ENCODE results near the gene NPEPL1. TPM values are rescaled to one million over a fixed set of nuclear protein-coding genes. Genes with fewer than 3 reads are reported as not detected.
"Not testable (repeated sequence)": the region's sequence is repeated elsewhere in the genome, so short reads cannot be mapped to it uniquely, and the experiment has no call there.

NPEPL1 gene
- total RNA-seq, 2 experiments from 2014 or later, result 29.1 to 30.7 TPM

DNA sequence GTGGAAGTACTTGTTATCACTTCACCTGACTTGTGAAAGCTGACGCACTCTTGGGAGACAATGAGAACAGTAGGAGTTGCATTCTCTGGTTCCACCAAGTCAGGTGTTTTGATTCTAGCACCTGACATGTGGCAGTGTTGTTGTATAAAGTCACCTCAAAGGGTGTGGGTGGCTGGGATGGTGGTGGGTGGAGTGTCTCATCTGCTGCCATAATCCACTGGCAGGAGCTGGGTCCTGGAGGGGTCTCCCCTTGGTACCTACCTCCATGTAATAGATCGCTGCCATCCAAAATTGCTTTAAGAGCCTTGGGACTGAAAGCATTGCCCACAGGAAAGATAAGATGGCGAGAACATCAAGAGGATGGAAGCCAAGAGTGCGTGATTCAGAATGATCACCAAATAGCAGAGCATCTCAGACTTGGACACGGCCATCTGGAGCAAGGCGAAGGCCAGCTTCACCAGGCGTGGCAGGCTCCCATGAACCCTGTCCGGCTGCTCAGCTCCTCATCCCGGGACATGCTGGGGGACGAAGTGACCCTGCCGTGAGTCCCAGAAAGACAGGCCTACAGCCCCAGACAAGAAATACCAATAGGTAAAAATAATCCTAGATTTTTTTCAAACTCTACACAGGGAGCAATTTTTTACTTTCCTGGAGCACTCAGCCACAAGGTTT lies 56.6 kb downstream of the NPEPL1 start:
- H3K4me3 Mint-ChIP-seq, result no peak overlapping the region
- POLR2A ChIA-PET, result no interaction called here
- CTCF ChIA-PET, result interaction anchor here (0.6 kb wide), 1 partner anchor 121 kb away, joined by 3 read pairs; no protein-coding TSS in a partner anchor

DNA sequence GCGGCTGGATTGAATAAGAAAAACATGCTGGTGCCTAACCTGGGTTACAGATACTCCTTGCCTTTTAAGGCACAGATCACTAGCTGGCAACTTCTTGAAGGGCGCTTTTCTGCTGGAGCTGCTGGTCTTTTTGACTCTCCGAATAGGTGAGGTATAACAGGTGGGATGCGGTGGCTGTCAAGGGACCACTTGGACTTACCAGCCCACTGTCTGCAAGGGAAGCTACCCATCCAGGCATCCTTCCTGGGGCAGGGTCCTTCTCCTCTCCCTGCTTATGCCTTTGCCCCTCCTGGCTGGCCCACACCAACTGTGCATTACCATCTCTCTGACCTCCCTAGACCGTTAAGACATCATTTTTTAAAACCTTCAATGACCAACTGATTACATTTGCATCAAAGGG lies 57.4 kb downstream of the NPEPL1 start:
- POLR2A ChIA-PET, result no interaction called here
- Mint-ChIP-seq H3K36me3 (ENCODE audit: low read depth) (no peaks in the 10 kb centered on the region), H3K4me3 (no peak overlapping the region), H3K27ac (no peak overlapping the region), H3K4me1 (no peaks in the 10 kb centered on the region), H3K9me3 (no peaks in the 10 kb centered on the region), H3K27me3 (peaks cover 21% of the 10 kb centered on the region)
- CTCF ChIA-PET, result interaction anchor here (0.6 kb wide), 1 partner anchor 120 kb away, joined by 3 read pairs; no protein-coding TSS in a partner anchor
- DNase-seq, result no peak

More for the DNA sequence above, 56.6 kb downstream of the NPEPL1 start:
- Mint-ChIP-seq H3K9me3 (no peaks in the 10 kb centered on the region), H3K4me1 (no peaks in the 10 kb centered on the region), H3K27me3 (peaks cover 21% of the 10 kb centered on the region), H3K36me3 (ENCODE audit: low read depth) (no peaks in the 10 kb centered on the region), H3K27ac (no peak overlapping the region)
- DNase-seq, result no peak

DNA sequence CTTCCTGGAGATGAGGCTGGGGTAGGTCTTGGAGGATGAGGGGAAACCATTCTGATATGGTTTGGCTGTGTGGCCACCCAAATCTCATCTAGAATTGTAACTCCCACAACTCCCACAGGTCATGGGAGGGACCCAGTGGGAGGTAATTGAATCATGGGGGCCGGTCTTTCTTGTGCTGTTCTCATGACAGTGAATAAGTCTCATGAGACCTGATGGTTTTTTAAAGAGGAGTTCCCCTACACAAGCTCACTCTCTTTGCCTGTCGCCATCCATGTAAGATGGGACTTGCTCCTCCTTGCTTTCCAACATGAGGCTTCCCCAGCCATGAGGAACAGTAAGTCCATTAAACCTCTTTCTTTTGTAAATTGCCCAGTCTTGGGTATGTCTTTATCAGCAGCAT lies 58.1 kb downstream of the NPEPL1 start:
- H3K36me3 Mint-ChIP-seq (ENCODE audit: low read depth); H3K4me3 Mint-ChIP-seq; H3K9me3 Mint-ChIP-seq; CTCF ChIA-PET; H3K27ac Mint-ChIP-seq; POLR2A ChIA-PET; H3K4me1 Mint-ChIP-seq; DNase-seq: not testable (repeated sequence)
- peaks cover 20% of the 10 kb centered on the region for H3K27me3 Mint-ChIP-seq

DNA sequence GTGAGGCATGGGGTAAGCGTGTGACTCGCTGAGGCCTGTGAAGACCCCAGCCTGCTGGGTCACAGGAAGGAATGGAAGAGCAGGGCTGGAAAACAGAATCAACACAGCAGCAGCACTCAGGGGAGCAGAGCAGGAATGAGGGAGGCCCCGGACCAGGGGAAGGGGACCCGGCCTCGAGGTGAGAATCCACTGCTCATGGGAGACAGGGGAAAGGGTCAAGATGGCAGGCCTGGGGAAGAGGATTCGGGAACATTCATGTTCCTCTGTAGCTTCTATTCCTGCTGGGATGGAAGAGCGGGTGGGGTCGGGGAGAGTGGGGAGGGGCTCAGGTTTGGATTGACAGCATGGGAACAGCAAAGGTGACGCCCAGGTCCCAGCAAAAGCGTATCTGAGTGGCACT lies 59.4 kb downstream of the NPEPL1 start:
- ChIA-PET CTCF (no interaction called here), POLR2A (no interaction called here)
- H3K27me3 Mint-ChIP-seq, result peaks cover 15% of the 10 kb centered on the region
- H3K4me3 Mint-ChIP-seq, result no peak overlapping the region
- H3K36me3 Mint-ChIP-seq (ENCODE audit: low read depth), result no peaks in the 10 kb centered on the region
- no peaks in the 10 kb centered on the region for H3K4me1 Mint-ChIP-seq
- DNase-seq, result no peak
- H3K27ac Mint-ChIP-seq, result no peak overlapping the region
- H3K9me3 Mint-ChIP-seq, result no peaks in the 10 kb centered on the region

DNA sequence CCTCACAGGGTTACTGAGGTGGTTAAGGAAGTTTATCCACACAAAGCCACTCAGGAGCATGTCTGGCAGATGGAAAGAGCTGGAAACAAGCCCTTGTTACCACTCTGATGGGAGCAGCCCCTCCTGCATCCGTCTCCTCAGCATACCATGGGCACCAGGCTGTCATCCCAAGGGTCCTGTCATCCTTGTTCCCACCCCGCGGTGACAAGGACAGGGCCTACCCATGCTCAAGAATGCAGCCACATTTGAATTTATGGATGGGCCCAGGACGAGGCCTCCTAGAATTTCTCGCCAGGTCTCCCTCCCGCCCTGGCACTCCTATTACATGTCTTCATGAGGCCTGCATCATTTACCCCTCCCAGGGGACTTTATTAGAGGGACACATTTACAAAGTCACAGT lies 60.0 kb downstream of the NPEPL1 start:
- CTCF ChIA-PET, result no interaction called here
- POLR2A ChIA-PET, result no interaction called here
- Mint-ChIP-seq H3K9me3 (no peaks in the 10 kb centered on the region), H3K27ac (no peak overlapping the region), H3K4me1 (no peaks in the 10 kb centered on the region), H3K4me3 (no peak overlapping the region), H3K36me3 (ENCODE audit: low read depth) (no peaks in the 10 kb centered on the region), H3K27me3 (peaks cover 15% of the 10 kb centered on the region)
- no peak for DNase-seq

DNA sequence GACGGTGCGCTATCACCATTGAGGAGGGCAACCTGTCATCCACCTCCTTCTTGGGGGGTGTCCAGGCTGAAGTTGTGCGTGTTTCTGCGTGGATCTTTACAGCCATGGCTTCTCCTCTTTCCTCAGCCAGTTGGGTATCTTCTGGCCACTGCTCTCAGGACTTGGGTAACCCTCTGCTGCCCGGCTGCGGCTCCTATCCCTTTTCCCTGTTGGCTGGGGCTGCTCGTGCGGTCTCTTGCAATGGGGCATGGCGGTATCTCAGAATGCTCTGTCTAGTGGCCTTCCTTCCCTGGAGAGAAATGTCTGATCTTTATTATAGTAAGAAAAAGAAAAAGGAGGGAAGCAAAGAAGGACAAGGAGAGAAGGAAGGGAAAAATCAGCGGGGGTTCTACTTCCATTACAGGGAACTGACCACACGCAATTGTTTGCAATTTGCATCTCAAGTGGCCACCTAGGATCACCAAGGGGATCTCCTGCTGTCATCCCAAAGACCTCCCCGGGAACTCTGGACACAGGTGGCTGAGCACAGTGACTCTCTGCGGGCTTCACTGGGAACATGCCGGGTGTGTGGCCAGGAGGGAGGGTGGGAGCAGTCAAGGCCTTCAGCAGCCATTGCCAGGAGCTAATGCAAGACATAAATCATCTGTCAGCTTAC lies 60.8 kb downstream of the NPEPL1 start:
- POLR2A ChIA-PET, result no interaction called here
- Mint-ChIP-seq H3K4me1 (no peaks in the 10 kb centered on the region), H3K9me3 (no peaks in the 10 kb centered on the region), H3K27me3 (peaks cover 13% of the 10 kb centered on the region), H3K36me3 (ENCODE audit: low read depth) (no peaks in the 10 kb centered on the region), H3K4me3 (no peak overlapping the region), H3K27ac (no peak overlapping the region)
- CTCF ChIA-PET, result no interaction called here
- no peak for DNase-seq

DNA sequence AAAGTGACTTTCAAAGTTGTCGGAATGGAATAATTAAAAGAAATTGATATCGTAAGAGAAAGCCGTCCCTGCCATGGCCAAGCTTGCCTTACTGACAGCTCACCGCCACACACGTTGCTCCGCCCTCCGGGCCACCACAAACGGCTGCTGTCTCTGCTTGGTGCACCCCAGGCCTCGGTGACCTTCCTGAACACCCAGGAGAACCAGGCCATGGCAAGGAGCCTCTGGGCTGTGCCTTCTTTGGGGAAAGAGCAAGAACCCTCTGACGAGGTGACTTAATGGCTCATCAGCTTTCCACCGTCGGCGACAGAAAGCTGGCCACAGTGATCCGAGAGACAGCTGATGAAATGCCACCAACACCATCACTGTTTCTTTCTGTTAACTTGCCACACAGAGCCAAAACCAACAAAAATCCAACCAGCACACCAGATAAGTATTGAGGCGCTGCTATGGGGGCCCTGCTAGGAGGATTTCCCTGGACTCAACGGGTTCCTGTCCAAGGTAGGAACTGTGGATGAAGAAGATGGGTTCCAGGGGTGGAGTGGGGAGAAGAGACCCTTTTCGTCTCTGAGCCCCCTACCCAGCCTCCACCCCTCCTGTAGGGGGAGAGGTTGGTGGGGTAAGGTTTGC lies 61.4 kb downstream of the NPEPL1 start:
- Mint-ChIP-seq H3K27ac (no peak overlapping the region), H3K27me3 (peaks cover 13% of the 10 kb centered on the region), H3K4me3 (no peak overlapping the region), H3K9me3 (no peaks in the 10 kb centered on the region), H3K36me3 (ENCODE audit: low read depth) (no peaks in the 10 kb centered on the region), H3K4me1 (no peaks in the 10 kb centered on the region)
- no peak for DNase-seq
- ChIA-PET POLR2A (no interaction called here), CTCF (no interaction called here)

DNA sequence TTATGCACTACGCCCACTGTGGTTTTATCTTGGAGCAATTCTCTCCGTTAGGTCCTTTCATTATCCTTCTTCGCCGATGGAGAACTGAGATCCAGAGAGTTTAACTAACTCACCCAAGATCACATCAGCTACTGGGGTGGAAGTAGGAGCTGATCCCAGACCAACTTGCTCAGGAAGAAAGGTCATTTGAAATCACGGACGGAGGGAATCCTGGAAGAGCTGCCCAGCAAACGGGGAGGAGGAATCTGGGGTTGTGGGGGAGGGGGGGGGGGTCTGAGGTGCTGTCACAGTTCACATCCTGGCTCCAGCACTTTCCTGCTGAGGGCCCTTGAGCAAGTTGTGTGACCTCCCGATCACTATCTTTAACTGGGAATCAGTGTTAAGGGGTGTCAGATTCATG lies 62.0 kb downstream of the NPEPL1 start:
- Mint-ChIP-seq H3K27ac (no peak overlapping the region), H3K36me3 (ENCODE audit: low read depth) (no peaks in the 10 kb centered on the region), H3K4me1 (no peaks in the 10 kb centered on the region), H3K9me3 (no peaks in the 10 kb centered on the region), H3K4me3 (no peak overlapping the region), H3K27me3 (peaks cover 13% of the 10 kb centered on the region)
- DNase-seq, result no peak
- ChIA-PET CTCF (no interaction called here), POLR2A (no interaction called here)

DNA sequence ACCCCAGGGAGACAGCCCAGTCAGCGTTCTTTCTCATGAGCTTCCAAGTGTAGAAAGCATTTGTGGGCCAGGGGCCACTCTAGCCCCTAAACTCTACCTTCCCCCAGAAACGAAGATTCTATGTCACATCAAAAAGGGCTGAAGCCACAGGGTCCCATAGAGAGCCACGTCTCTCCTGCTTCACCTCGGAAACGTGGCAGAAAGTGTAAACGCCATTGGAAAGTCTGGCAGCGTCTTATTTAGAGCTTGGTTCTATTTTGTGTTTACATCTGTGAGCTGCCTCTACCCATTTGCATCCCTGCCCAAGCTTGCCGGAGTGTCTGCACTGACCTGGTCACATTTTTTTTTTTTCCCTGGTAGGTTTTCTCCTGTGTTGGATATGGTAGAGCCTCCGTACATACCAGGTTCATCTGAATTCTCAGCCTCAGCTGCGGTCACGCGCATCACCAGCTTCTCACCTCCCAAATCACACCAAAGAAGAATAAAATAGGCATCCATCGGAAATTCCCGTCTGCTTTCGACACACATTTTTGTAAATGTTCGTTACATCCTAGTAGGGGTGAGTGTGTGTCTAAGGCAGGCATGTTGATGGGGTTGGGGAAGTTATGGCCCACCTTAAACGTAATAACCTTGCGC lies 62.6 kb downstream of the NPEPL1 start:
- H3K36me3 Mint-ChIP-seq (ENCODE audit: low read depth), result no peaks in the 10 kb centered on the region
- no peak overlapping the region for H3K27ac Mint-ChIP-seq
- H3K4me3 Mint-ChIP-seq, result no peak overlapping the region
- no peaks in the 10 kb centered on the region for H3K9me3 Mint-ChIP-seq
- no peaks in the 10 kb centered on the region for H3K4me1 Mint-ChIP-seq
- H3K27me3 Mint-ChIP-seq, result peaks cover 13% of the 10 kb centered on the region
- no peak for DNase-seq
- CTCF ChIA-PET, result no interaction called here
- POLR2A ChIA-PET, result no interaction called here

DNA sequence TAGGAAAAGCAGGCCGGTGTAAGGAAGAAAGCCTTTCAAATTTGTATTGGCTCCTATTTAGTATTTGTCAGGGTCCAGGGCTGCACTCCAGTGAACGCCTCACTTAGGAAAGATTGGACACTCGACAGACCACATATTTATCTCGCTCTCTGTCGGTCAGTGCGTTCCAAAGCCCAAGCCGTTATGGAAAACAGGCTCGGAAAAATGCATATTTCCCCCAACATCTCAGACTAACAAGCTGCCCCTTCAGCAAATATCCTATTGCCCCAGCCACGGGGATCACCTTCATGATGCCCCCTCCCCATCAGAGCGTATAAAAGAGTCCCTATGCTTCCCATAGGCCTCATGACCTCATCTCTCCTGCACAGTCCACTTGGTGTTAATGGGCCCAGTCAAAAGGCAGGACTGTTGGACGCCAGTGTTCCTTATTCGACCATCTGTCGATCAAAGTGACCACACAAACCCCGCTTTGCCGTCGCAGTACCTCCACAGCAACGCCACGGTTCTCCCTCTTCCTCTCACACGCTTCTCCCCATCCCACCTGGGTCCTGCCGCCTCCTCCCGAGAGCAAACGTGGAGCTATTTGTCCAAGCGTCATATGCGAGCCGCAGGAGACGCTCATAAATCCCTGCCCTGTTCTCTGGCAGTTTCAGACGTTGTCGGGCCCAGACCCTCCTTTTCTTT lies 63.3 kb downstream of the NPEPL1 start:
- Mint-ChIP-seq H3K27ac (no peak overlapping the region), H3K4me3 (no peak overlapping the region), H3K36me3 (ENCODE audit: low read depth) (no peaks in the 10 kb centered on the region), H3K4me1 (no peaks in the 10 kb centered on the region), H3K9me3 (no peaks in the 10 kb centered on the region), H3K27me3 (peaks cover 11% of the 10 kb centered on the region)
- DNase-seq, result no peak
- ChIA-PET CTCF (no interaction called here), POLR2A (no interaction called here)

DNA sequence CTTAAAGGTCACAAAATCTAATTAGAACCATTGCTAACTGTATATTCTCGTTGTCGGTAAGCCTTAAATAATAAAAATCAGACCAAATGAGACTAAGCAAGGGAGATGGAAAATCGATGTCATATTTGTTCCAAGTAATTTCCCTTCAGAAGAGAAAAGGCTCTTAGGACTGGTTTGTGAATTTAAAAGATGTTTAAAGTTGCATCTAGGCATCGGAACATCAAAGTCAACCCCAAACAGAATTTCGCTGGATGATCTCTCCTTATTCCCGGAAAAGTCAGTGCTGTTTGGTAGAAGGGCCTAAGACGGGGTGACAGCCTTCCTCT lies 63.8 kb downstream of the NPEPL1 start:
- no peaks in the 10 kb centered on the region for H3K4me1 Mint-ChIP-seq
- no peaks in the 10 kb centered on the region for H3K36me3 Mint-ChIP-seq (ENCODE audit: low read depth)
- H3K27me3 Mint-ChIP-seq, result peaks cover 9% of the 10 kb centered on the region
- H3K9me3 Mint-ChIP-seq, result no peaks in the 10 kb centered on the region
- no peak overlapping the region for H3K27ac Mint-ChIP-seq
- ChIA-PET POLR2A (no interaction called here), CTCF (no interaction called here)
- no peak for DNase-seq
- no peak overlapping the region for H3K4me3 Mint-ChIP-seq

DNA sequence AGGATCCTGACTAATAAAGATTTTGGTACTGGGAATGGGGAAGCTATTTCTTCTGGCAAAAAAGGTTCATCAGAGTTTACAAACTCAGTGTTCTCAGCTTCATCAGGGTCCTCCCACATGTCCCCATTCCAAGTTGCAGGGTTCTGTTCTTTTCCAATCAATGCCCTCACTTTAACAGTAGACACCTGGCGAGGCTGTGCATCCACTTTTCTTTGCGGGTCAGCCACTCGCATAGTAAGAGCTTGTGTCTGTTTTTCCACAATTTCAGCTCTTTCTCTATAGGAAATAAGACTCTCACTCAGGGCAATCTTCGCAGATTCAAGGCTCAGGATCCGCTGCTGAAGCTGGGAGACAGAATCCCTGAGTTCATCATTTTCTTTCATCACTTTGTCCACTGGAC lies 65.0 kb downstream of the NPEPL1 start:
- DNase-seq; CTCF ChIA-PET; H3K4me3 Mint-ChIP-seq; H3K9me3 Mint-ChIP-seq; H3K27me3 Mint-ChIP-seq; H3K27ac Mint-ChIP-seq; H3K4me1 Mint-ChIP-seq; POLR2A ChIA-PET; H3K36me3 Mint-ChIP-seq (ENCODE audit: low read depth): not testable (repeated sequence)

DNA sequence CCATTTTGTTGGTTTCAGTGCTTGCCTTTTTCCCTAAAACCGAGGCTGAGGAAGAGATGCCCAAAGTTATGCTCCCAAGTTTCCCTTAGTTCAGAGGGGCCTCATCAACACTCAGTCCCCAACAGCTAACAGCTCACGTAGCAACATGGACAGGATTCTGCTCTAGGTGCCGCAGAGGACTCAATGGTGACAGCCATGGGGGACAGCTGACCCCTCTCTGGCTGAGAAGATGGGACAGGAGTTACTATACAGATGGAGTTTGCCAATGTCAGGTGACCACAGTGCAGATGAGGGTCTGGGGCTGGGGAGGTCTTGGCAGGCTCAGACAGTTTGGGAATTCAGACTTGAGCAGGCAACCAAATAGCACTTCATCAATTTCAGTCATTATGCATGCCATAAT lies 67.3 kb downstream of the NPEPL1 start:
- DNase-seq, result peak; percentile 8
- H3K27ac Mint-ChIP-seq, result no peak overlapping the region
- POLR2A ChIA-PET, result no interaction called here
- CTCF ChIA-PET, result no interaction called here
- H3K4me3 Mint-ChIP-seq, result no peak overlapping the region
- peaks cover 12% of the 10 kb centered on the region for H3K27me3 Mint-ChIP-seq
- H3K4me1 Mint-ChIP-seq, result no peaks in the 10 kb centered on the region
- H3K36me3 Mint-ChIP-seq (ENCODE audit: low read depth), result no peaks in the 10 kb centered on the region
- no peaks in the 10 kb centered on the region for H3K9me3 Mint-ChIP-seq
